ENCODE data around the gene MACROD2.

DNA sequence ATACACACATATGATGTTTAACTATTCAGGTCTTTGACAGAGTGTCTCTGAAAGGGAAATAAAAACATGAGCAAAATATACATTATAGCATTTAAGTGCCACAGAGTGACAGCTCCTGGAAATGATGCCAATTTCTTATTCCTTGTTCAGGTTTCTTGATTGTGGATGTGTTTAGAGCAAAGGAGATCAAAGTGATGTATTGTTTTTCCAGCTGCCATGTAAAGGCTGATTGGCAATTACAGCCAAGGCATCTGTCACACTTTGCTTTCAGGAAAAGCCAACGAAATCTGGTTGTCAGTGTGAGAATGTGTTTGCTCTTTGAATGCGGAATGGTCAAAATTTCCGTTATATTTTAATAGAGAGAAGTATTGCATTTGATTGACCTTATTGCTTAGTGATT, 689.9 kb downstream of the MACROD2 start:
- TF ChIP-seq, protein P1, sequence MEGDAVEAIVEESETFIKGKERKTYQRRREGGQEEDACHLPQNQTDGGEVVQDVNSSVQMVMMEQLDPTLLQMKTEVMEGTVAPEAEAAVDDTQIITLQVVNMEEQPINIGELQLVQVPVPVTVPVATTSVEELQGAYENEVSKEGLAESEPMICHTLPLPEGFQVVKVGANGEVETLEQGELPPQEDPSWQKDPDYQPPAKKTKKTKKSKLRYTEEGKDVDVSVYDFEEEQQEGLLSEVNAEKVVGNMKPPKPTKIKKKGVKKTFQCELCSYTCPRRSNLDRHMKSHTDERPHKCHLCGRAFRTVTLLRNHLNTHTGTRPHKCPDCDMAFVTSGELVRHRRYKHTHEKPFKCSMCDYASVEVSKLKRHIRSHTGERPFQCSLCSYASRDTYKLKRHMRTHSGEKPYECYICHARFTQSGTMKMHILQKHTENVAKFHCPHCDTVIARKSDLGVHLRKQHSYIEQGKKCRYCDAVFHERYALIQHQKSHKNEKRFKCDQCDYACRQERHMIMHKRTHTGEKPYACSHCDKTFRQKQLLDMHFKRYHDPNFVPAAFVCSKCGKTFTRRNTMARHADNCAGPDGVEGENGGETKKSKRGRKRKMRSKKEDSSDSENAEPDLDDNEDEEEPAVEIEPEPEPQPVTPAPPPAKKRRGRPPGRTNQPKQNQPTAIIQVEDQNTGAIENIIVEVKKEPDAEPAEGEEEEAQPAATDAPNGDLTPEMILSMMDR (conservative IDR thresholded peaks at IDR 0.05) = no peak
- no peak for TF ChIP-seq ZFX (IDR thresholded peaks at IDR 0.05)
